Ovary (tissue), 3 donors: Measurements from ENCODE around the gene RHBDF1.

ENCODE experiments used
- CTCF ChIP-seq, 3 donors: fragments of 450-650 bp in 2 of 3; fragments of 200-600 bp in 1 of 3; IDR thresholded peaks; one replicate each; pipeline versions ENCODE4 v1.5.1 to v1.8.0; 2016 to 2022; ENCODE audit warnings: antibody characterized with exemption in 3 of 3, mild to moderate bottlenecking in 1 of 3
- EP300 ChIP-seq: sonication (generic); formaldehyde crosslinking; IDR thresholded peaks from one replicate; pipeline ENCODE4 v1.6.1; 2017; ENCODE audit warnings: antibody characterized with exemption
- POLR2A ChIP-seq: fragments of 450-650 bp; IDR thresholded peaks from one replicate; pipeline ENCODE4 v1.6.1; 2017; ENCODE audit warnings: antibody characterized with exemption, mild to moderate bottlenecking, moderate library complexity
- donor health status: DM: no; HTN: no; CAD: no.

DNA sequence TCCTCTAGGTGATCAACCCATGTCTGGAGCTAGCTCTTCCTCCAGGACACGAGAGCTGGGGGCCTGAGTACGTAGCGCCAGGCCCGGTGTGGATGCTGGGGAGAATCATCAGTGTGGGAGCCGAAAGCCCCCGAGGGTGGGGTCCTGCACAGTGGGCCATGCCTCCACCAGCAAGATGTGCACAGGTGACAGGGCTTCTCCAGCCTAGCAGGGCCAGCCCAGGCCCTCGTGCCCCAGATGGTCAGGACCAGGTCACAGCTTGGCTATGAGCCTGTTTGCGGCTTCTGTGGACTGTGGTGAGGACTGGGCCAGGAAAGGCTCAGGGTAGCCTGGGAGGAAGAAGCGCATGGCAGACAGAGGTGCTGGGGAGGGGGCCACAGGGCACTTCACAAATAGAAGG is 13.4 kb upstream of the RHBDF1 start:
- no peak for TF ChIP-seq CTCF (IDR thresholded peaks at IDR 0.05)
- no peak for TF ChIP-seq POLR2A
- TF ChIP-seq EP300, result no peak
